ENCODE data around the gene ZBTB38. TPM values are rescaled to one million over a fixed set of nuclear protein-coding genes. Genes with fewer than 3 reads are reported as not detected.

The ZBTB38 gene
- total RNA-seq, 1 donor from 2014 or later, result 102 TPM

DNA sequence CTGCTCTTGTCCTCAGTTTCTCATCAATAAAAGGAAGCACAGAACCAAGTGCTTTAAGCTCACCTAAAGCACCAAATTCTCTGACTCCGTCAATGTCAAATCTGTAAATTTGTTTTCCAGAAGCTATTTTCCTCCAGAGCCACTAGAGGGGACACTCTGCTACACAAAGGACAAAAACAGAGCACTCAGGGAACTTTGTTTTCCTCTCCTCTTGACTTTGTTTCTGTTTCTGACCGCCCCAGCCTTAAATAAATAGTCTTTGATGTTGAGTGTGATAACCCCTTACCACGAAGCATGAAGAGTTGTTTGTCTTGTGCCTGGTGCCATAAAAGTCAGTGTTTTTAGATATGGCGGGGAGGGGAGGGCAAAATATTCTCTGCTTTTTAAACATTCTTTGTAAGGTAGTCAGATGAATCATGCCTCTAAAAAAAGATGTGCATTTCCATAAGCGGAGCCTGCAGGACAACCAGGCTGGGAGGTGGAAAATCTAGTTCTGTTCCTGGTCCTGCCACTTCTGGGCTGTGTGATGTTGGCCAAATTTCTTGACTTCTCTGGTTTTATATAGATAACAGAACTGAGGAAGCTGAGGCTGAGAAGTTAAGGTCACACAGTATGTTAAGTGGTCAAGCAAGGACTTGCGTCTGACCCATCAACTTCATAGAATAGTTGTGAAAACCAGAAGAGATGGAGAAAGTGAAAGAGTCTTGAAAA is 7.3 kb upstream of the ZBTB38 start:
- DNase-seq (ENCODE audit: missing footprints) (no peak), ATAC-seq (peak; percentile 80)
- intact Hi-C loops (cut with DNase I), result loop anchor here (1.0 kb wide), 1 partner anchor 91 kb away; no protein-coding TSS in a partner anchor

DNA sequence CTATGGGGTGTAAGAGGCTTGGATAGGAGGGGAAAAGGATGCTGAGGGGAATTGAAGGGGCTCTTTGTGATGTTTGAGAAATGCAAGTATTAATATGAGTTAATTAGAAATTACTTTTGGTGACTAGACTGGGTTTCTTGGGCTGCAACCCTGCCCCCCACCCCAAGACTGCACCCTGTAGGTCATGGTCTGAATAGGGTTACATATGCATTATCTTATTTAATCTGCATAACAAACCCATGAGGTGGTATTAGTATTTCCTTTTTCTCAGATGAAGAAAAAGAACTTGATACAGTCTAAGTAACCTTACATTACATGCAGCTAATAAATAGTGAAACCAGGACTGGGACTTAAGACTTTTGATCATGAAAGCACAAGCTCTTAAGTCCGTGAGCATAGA is 5.6 kb upstream of the ZBTB38 start:
- ATAC-seq, result no peak
- DNase-seq (ENCODE audit: missing footprints), result no peak
- intact Hi-C loops (cut with DNase I), result no loop called here

DNA sequence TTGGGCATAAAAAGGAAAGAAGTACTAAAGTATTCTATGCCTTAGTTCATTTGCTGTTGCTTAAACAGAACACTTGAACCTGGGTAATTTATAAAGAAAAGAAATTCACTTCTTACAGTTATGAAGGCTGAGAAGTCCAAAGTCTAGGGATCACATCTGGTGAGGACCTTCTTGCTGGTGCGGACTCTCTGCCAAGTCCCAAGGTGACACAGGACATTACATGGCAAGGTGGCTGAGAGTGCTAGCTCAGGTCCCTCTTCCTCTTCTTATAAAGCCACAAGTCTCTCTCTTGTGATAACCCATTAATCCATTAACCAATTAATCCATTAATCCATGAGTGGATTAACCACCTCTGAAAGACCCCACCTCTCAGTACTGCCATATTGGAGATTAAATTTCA is 3.1 kb upstream of the ZBTB38 start:
- ATAC-seq, result no peak
- DNase-seq (ENCODE audit: missing footprints), result no peak
- intact Hi-C loops (cut with DNase I), result no loop called here

DNA sequence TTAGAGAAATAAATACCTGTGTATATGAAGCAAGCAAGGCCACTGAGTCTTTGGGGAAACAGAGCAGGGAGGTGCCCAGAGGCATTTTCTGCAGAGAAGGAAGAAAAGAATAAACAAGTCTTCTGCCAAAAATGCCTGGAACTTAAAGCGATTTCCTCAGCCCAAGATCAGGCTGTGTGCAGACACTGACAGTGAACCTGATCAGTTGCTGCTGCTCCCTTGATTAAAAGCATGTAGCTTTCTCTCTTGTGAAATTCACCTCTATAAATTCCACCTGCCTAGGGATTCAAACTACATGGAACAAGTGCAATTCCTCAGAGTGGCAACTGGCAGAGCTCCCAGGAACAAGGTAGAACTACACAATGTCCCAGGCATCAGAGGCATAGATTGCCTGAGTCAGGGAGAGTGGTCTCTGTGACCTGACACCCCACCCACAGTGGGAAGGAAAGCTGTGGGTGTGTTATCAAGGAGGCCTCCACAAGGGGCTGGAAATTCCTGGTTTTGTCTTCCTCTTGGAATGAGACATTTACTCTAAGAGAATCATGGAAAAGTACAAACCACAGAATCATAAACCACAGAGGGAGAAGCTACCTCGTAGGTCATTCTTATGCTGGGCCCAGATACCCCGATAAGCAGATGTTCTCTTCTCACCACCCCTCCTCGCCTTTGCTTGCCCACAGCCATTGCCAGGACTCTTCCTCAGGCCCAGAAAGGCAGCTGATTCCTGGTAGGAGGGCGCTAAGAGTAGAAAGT is 1.8 kb upstream of the ZBTB38 start:
- intact Hi-C loops (cut with DNase I), result loop anchor here (2.0 kb wide), 1 partner anchor 74 kb away; no protein-coding TSS in a partner anchor
- no peak for DNase-seq (ENCODE audit: missing footprints)
- ATAC-seq, result no peak

DNA sequence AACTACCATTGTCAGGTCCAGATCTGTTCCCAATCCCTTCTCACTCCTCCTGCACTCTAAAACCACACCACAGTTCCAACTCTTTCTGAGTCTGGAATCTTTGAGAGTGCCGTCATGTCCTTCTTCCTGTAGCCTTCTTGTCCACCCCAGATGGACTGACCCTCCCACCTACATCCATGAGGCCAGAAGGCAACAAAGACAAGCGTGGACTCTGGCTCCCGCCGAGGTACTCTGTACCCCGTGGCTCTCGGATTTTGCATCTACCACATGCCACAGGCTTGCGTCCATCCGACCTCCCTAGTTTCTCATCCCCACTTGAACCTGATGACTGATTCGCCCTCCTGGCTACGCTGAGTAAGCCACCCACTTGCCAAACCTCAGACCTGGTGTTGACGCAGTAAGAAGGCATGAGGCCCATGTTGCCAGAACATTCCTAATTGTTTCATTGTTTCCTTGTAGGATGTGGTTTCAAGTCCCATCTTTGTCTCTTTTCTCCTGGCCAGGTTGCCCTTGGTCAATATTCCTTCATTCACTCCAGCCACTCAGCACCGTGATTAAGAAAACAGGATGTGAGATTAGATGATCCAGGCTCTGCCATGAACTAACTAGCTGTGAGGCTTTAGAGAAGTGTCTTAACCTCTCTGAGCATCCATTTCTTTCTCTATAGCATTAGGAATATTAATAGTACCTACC is 1.1 kb upstream of the ZBTB38 start:
- intact Hi-C loops (cut with DNase I), result loop anchor here (2.0 kb wide), 1 partner anchor 74 kb away; no protein-coding TSS in a partner anchor
- ATAC-seq (no peak), DNase-seq (ENCODE audit: missing footprints) (no peak)

DNA sequence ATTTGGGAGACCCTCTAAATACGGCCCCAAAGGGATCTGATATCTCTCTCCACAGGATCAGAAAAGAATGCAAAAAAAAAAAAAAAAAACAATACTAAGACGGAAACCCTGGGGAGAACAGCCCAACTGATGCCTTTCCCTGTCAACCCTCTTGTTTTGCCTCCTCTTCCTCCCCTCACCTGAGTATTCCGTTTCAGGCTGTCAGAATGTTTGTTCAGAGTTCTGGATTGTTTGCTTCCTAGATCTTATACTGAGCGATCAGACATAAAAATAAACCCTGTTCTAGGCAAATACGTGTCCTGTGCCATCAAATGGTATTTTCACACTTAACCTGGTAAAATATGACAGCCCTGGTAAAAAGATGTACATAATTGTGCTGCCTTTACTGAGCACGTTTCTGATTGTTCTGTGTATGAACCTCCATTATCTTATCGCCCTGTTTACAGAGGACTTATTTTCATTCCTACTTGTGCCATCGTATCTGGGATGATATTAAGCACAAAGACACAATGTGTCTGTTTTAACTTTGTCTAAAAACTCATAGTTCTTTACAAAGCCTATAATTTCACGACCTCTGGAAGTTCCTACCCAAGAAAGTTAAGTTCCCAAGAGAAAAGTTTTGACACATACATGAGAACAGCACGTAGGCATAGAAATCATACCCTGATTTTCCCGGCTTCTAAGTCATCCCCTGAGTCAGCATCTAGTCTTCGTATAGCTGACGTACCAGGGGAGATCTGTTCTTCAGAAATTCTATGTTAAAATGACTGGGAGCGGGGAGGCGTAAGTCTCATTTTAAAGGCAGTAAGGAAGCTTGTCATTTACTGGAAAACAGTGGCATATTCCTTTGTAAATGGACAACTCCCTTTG is 856 bp downstream of the ZBTB38 start:
- intact Hi-C loops (cut with DNase I), result loop anchor here (2.0 kb wide), 2 partner anchors 34 to 42 kb away; no protein-coding TSS in a partner anchor
- no peak for ATAC-seq

DNA sequence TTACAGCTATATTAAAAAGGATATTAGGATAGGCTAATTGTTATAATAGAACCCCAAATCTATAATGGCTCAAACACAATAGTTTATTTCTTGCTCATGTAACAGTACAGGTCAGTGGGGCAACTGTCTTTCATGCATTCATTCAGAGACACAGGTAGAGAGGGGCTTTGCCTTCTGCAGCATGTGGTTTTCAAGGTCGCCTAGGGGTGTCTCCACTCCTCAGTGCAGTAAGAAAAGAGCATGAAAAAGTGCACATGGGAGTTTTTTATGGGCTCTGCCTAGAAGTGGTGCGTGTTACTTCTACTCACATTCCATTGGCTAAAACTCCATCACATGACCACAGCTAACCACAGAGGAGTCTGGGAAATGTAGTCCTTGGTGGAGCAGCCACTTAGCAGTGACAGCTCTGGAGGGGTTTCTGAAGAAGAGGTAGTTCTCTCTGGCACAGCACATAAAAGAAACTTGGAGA is 1.8 kb downstream of the ZBTB38 start:
- no peak for DNase-seq (ENCODE audit: missing footprints)
- intact Hi-C loops (cut with DNase I), result no loop called here
- peak; percentile 78 for ATAC-seq

More for the DNA sequence above, 856 bp downstream of the ZBTB38 start:
- no peak for DNase-seq (ENCODE audit: missing footprints)

DNA sequence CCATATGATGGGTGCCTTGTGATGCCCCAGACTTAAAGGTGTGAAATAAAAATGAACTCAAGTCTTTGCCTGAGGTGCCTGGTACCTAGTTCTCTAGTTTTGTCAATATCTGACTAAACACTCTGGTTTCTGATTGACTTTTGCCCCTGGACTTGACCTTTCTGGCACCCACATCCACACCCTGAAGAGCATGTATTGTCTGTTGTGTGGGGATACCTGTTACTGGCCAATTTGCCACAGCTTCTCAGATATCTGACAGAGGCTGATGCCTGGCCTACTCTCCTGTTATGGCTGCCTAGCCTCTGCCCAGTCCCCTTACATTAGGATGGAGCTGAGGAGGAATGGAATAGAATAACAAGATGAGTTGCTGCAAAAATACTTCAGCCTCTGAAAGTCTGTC is 3.6 kb downstream of the ZBTB38 start:
- no peak for DNase-seq (ENCODE audit: missing footprints)
- intact Hi-C loops (cut with DNase I), result no loop called here
- no peak for ATAC-seq

DNA sequence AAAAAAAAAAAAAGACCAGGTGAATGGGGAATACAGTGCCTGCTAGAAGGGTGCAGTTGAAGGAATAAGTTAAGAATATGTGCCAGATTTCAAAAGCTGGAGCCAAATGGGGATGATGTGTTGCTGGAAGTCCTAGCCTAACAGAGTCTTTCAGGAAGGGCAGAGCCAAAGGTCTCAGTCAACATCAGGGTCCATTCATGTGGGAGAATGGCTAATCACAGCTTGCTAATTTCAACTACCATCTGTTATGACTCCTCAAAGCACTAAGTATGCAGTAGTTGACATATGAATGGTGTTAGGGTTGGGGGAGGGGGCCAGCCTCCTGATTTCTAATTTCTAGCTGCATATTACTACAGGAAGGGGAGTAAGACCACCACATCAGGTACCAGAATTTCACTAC is 4.4 kb downstream of the ZBTB38 start:
- no peak for ATAC-seq

DNA sequence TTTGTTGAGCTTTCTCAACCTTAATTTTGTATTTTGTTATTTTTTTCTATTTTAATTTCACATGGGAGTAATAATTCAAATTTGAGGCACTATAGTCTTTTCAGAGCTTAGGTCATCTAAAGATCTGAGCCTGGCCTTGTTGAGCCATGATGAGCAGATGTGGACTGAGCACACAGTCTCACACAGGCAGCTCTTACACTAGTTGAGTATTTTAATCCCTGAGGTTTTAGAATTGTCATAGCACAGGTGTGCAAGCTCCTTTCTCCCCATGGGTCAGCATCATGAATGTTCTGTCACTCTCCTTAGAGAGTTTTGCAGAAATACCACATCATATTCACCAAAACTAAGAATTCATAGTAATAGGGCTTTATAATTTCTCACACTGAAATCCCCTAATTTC is 4.9 kb downstream of the ZBTB38 start:
- intact Hi-C loops (cut with DNase I), result no loop called here
- ATAC-seq (no peak), DNase-seq (ENCODE audit: missing footprints) (no peak)

More for the DNA sequence above, 4.4 kb downstream of the ZBTB38 start:
- DNase-seq (ENCODE audit: missing footprints), result no peak
- intact Hi-C loops (cut with DNase I), result no loop called here

DNA sequence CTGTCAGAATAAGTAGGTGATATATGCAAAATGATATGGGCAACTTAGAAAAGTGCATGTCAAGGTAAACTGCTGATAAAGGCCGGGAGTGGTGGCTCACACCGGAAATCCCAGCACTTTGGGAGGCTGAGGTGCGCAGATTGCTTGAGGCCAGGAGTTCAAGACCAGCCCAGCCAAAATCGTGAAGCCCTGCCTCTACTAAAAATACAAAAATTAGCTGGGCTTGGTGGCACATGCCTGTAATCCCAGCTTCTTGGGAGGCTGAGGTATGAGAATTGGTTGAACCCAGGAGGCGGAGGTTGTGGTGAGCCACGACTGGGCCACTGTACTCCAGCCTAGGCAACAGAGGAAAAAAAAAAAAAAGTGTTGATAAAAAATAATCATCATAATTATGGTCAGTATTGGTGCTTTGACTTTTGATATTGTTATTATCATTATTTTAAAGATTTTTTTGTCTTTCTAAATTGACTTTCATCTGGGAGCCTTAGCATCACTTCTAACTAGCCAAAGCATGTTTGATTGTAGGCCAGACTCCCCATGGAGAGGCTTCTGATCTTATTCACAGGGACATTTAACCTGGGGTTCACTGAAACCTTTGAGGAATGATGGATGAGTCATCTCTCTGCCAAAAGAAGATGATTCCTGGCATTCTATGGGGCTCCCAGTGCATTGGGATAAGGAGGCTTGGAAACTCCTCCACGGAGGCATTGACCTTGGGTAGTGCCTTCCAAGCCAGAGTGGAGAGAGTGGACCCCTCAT is 5.6 kb downstream of the ZBTB38 start:
- intact Hi-C loops (cut with DNase I), result no loop called here
- no peak for ATAC-seq
- no peak for DNase-seq (ENCODE audit: missing footprints)

DNA sequence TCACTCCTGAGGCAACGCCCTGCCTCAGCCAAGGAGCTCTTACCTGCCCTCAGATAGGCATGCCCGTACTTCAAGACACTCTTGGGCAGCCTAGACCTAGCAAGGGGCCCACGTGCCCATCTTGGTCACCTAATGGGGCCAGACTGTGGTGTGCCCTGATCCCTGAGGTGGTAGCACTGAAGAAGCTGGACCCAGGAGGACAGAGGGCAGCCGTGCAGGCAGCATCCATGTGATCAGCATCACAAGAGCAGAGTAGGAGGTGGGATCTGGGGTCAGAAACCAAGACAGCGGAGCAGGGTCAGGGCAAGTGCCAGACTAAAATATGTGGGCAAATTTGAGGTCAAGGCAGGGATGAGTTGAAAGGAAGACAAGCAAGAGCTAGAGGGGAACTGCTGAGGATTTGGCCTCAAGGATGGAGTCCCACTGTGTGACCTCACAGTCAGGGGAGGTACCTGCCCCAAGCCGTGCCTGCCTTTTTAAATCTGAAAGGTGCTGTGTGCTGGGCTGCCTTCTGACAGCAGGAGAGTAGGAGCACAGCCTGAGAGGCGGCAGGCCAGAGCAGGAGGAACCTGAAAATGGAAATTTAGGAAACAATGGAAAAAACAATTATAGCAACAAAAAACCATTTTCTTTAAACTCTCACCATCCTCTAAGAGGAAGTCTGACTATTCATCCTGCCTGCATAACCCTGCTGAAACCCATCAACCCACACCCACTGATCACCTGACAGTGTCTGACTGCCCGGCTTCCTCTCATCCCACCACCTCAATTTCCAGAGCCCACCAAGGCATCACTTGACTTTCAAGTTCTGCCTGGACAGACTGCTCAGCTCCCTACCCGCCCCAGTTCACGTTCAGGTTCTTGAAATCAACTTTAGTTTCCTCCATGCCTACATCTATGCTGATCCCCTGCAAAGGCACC is 7.3 kb downstream of the ZBTB38 start:
- no peak for ATAC-seq
- DNase-seq (ENCODE audit: missing footprints), result no peak
- intact Hi-C loops (cut with DNase I), result no loop called here

DNA sequence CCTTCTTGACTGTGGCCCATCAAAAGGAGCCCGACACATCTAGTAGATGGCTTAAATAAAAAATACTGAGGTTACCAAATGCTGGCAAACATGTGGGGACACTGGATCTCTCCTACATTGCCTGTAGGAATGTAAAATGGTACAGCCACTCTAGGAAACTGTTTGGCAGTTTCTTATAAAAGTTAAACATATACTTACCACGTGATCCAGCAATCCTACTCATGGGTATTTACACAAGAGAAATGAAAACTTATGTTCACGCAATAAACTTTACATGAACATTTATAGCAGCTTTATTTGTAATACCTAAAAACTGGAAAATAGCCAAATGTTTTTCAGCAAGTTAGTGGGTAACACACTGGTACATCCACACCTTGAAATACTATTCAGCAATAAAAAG is 9.1 kb downstream of the ZBTB38 start:
- no peak for ATAC-seq
- DNase-seq (ENCODE audit: missing footprints), result no peak
- intact Hi-C loops (cut with DNase I), result no loop called here

DNA sequence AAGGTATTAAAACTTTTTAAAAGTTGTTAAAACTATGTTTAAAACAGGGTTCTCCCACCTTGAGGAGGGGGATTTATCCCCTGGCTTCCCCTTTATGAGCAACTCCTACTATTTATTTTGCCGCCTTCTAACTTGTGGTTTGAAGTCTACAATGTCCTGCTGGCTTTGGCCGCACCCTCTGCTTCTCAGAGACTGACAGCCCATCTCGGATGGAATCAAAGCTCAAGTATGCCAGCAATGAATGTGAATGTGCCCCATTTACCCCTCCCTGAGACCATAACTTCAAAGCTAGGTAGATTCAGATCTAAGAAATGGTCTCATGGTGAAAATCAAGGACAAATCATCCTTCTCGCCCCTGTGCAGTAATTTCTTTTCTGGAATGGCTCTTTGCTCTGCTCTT is 10.3 kb downstream of the ZBTB38 start:
- no peak for DNase-seq (ENCODE audit: missing footprints)
- intact Hi-C loops (cut with DNase I), result no loop called here
- no peak for ATAC-seq

DNA sequence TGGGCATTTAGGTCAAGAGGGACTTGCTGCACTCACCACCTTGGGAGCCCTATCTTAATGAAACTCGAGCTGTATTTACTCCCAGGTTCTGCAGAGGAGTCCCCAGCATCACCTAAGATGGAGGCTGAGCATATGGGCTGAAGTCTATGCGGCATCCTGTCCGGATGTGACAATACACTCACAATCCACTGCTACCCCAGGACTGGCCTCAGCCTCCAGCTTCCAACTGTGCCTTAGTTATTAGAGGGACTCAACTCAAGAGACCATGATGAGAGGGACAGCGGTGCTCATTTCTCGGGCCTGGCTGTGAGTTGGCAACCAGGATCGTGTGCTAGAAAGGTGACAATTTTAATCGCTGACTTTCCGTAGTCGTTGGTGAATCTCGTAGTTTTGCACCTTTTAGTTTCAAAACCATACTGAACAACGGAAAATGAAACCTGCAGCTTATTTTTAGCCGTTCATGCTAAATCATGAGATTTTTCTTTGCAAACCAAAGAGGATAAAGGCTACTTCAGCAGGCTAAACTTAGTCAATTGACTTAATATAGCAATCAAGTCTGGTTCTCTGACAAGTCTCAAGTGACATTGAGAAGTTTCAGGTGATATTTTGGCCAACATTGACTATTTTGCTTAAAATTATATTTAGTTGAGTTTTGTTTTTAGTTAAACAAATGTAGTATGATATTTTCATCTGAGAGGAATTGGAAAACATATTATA is 11.1 kb downstream of the ZBTB38 start:
- DNase-seq (ENCODE audit: missing footprints), result no peak
- intact Hi-C loops (cut with DNase I), result no loop called here
- no peak for ATAC-seq

DNA sequence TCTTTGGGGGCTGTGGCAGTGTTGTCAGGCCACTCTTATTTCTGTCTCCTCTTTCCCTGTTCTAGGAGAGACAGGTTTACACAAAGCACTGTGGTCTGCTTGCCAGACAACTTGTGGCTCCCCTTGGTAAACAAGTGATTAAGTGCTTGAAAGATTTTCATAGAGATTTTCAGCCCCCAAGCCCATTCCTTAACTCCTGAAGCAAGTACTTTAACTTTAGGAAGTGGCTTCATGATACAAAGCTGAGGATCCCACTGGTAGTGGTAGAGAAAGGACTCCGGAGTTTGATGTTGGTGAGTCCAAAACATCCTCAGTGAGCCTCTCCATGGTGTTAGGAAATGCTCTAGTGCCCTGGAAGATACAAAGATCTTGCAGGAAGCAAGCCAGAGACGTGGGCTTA is 12.0 kb downstream of the ZBTB38 start:
- ATAC-seq (no peak), DNase-seq (ENCODE audit: missing footprints) (no peak)
- intact Hi-C loops (cut with DNase I), result no loop called here
